GM12873 (cell line): Measurements from ENCODE around the gene BAMBI.
A peak's percentile ranks its signal among the peaks of the same experiment; 100 is the strongest.

ENCODE experiments used
- TF ChIP-seq, protein P1 (sequence below): IDR thresholded peaks from 2 replicates; pipeline ENCODE4 v1.5.1; 2012; ENCODE audit warnings: low read depth, mild to moderate bottlenecking, moderate library complexity, low read length, control low read depth; ENCODE audit not compliant: insufficient read depth; ENCODE audit errors: missing control alignments

The BAMBI gene

DNA sequence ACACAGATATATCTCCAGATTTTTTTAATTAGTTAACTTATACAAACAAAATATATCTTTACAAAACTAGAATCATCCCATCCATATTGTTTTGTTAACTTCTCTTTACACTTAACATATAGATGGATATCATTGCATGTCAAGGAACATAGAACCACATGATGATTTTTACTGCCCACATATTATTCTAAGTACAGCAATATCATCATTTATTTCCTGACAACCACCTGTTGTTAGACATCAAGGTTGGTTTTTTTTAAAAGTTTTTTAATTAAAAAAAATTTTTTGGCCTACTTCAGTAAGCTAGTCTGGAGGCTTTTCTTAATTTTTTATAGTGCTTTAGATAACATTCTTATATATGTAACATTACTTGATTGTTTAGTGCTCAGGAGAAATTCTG is 38.9 kb upstream of the BAMBI start:
- TF ChIP-seq, protein P1, sequence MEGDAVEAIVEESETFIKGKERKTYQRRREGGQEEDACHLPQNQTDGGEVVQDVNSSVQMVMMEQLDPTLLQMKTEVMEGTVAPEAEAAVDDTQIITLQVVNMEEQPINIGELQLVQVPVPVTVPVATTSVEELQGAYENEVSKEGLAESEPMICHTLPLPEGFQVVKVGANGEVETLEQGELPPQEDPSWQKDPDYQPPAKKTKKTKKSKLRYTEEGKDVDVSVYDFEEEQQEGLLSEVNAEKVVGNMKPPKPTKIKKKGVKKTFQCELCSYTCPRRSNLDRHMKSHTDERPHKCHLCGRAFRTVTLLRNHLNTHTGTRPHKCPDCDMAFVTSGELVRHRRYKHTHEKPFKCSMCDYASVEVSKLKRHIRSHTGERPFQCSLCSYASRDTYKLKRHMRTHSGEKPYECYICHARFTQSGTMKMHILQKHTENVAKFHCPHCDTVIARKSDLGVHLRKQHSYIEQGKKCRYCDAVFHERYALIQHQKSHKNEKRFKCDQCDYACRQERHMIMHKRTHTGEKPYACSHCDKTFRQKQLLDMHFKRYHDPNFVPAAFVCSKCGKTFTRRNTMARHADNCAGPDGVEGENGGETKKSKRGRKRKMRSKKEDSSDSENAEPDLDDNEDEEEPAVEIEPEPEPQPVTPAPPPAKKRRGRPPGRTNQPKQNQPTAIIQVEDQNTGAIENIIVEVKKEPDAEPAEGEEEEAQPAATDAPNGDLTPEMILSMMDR: no peak

DNA sequence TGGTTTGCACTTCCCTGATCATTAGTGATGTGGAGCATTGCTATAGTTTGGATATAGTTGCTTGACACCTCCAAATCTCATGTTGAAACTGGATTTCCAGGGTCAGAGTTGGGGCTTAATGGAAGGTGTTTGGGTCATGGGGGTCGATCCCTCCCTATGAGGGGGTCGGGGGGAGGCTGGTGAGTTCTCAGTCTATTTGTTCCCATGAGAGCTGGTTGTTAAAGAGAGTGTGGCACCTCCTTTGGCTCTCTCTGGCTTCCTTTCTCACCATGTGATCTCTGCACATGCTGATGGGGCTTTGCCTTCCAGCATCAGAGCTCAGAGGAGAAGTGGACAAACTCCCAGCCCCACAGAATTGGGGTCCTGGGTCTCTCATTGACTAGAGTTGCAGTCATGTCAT is 36.8 kb upstream of the BAMBI start:
- TF ChIP-seq, protein P1: no peak

DNA sequence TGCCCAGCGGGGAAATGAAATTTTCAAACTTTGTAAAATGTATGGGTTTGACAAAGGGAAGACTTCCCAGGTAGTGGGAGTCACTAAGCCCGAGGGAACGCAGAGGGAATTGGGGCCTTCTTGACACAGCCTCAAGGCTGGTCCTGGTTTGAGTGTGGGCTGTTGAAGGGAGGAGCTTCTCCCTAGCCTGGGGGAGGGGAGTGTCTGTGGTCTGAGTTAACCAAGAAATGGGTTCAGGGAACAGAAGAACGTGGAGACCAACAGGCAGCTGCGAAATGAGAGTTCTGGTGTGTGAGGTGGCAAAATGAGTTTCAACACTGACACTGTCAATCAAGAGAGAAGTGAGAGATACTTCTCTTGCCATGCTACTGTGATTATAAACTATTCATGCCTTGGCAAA is 32.7 kb upstream of the BAMBI start:
- TF ChIP-seq, protein P1: no peak

- TF ChIP-seq, protein P1: no peak
Measured at GRCh38 chr10:28652106-28652505, 25.2 kb upstream of the BAMBI start.

DNA sequence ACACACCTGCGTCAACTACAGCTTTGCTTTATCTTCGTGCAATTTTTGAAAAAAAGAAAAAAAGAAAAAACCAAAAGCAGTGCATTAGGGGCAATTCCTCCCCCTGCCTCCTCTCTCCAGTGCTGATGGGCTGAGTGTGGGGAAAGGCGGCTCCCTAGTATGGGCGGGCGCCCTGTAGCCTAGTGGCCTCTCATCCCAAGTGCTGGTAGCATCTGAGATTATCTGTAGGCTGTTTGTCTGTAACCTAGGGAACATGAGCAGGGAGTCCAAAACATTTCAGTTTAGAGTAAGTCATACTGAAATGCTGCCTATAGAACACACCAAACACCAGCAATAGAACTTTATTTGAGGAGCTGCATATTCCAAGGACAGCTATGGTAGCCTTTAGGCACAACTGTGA is 24.6 kb upstream of the BAMBI start:
- TF ChIP-seq, protein P1: no peak

GRCh38 chr10:28661035-28661434 is 16.3 kb upstream of the BAMBI start:
- TF ChIP-seq, protein P1: no peak

GRCh38 chr10:28663576-28664368 is 13.5 kb upstream of the BAMBI start:
- TF ChIP-seq, protein P1: peak; percentile 98

- TF ChIP-seq, protein P1: no peak
Measured at GRCh38 chr10:28664369-28664740, 13.0 kb upstream of the BAMBI start.
